ENCODE measurements around the gene TCFL5.
"Not testable (repeated sequence)": the region's sequence is repeated elsewhere in the genome, so short reads cannot be mapped to it uniquely, and the experiment has no call there.

Gene TCFL5

GRCh38 chr20:62852841-62853240 lies 8.8 kb downstream of the TCFL5 start:
- no peak for DNase-seq

GRCh38 chr20:62852196-62852595 lies 9.4 kb downstream of the TCFL5 start:
- no peak for DNase-seq

- DNase-seq, result no peak
These were observed 11.2 kb downstream of the TCFL5 start for GRCh38 chr20:62850333-62850974.

- DNase-seq, result no peak
These were observed 12.2 kb downstream of the TCFL5 start for GRCh38 chr20:62849431-62849830.

- DNase-seq, result not testable (repeated sequence)
These were observed 12.7 kb downstream of the TCFL5 start for GRCh38 chr20:62848917-62849316.

- DNase-seq, result no peak
These were observed 15.3 kb downstream of the TCFL5 start for GRCh38 chr20:62846166-62846890.

- no peak for DNase-seq
These were observed 16.0 kb downstream of the TCFL5 start for GRCh38 chr20:62845416-62846160.

- DNase-seq, result no peak
These were observed 17.4 kb downstream of the TCFL5 start for GRCh38 chr20:62844182-62844581.

GRCh38 chr20:62843656-62844055 lies 18.0 kb downstream of the TCFL5 start:
- no peak for DNase-seq

- no peak for DNase-seq
These were observed 19.9 kb downstream of the TCFL5 start for GRCh38 chr20:62841705-62842212.

- DNase-seq, result no peak
These were observed 21.1 kb downstream of the TCFL5 start for GRCh38 chr20:62840244-62841197.

GRCh38 chr20:62839816-62840215 lies 21.8 kb downstream of the TCFL5 start:
- no peak for DNase-seq

GRCh38 chr20:62839261-62839660 lies 22.4 kb downstream of the TCFL5 start:
- DNase-seq, result no peak

GRCh38 chr20:62838128-62838891 lies 23.3 kb downstream of the TCFL5 start:
- DNase-seq, result peak in 1 of 2 donors; percentile 22

- DNase-seq, result no peak
These were observed 23.9 kb downstream of the TCFL5 start for GRCh38 chr20:62837790-62838127.

- no peak for DNase-seq
These were observed 24.6 kb downstream of the TCFL5 start for GRCh38 chr20:62836967-62837490.

- DNase-seq, result no peak
These were observed 25.4 kb downstream of the TCFL5 start for GRCh38 chr20:62835931-62836861.

- DNase-seq, result no peak
These were observed 26.5 kb downstream of the TCFL5 start for GRCh38 chr20:62834967-62835730.

- DNase-seq, result no peak
These were observed 28.7 kb downstream of the TCFL5 start for GRCh38 chr20:62832951-62833391.
